Measurements from ENCODE around the gene ITFG2. TPM values are rescaled to one million over a fixed set of nuclear protein-coding genes. Genes with fewer than 3 reads are reported as not detected.

Gene ITFG2
- total and polyA plus RNA-seq, 4 donors, result 7.5 to 26.3 (median 11.4) TPM

GRCh38 chr12:2772370-2772769 lies 40.1 kb upstream of the ITFG2 start:
- DNase-seq (ENCODE audit: low spot score), result no peak
- Histone ChIP-seq H3K9ac (ENCODE audit: low read depth in 1 of 2, low read length in 2 of 2) (no peak overlapping the region), H3K9me3 (ENCODE audit: control insufficient read depth in 4 of 4, low read length in 3 of 4) (no peaks in the 10 kb centered on the region), H3K27me3 (ENCODE audit: control insufficient read depth in 4 of 4, insufficient read depth in 4 of 4, low read length in 3 of 4) (no peaks in the 10 kb centered on the region), H3K36me3 (ENCODE audit: control insufficient read depth in 4 of 4, insufficient read depth in 3 of 4, low read depth in 1 of 4, low read length in 3 of 4) (no peaks in the 10 kb centered on the region), H3K4me1 (ENCODE audit: control insufficient read depth in 4 of 4, insufficient read depth in 4 of 4, low read length in 3 of 4) (peaks cover 0 to 2% (median 0%) of the 10 kb centered on the region in 4 donors), H3K4me3 (ENCODE audit: low read depth in 1 of 3, low read length in 3 of 3) (no peak overlapping the region), H3K27ac (ENCODE audit: low read depth in 1 of 2, low read length in 2 of 2) (no peak overlapping the region)
- TF ChIP-seq FOXA1 (IDR thresholded peaks at IDR 0.05), result no peak
- no peak for TF ChIP-seq MAX (IDR thresholded peaks at IDR 0.05)
- no peak for TF ChIP-seq ZBTB33 (IDR thresholded peaks at IDR 0.05)
- TF ChIP-seq SP1 (IDR thresholded peaks at IDR 0.05), result no peak
- no peak for TF ChIP-seq RAD21 (IDR thresholded peaks at IDR 0.05)
- no peak for TF ChIP-seq HNF4A (conservative IDR thresholded peaks at IDR 0.05)
- 71% methylated on average over 4 of the region's 4 CpGs for WGBS

- 86% methylated on average over 19 of the region's 19 CpGs for WGBS
- TF ChIP-seq CTCF (IDR thresholded peaks at IDR 0.05; ENCODE audit: low read depth, low read length, missing input control) (no peak), FOXA2 (IDR thresholded peaks at IDR 0.05) (no peak), HNF4A (conservative IDR thresholded peaks at IDR 0.05) (no peak), FOXA1 (IDR thresholded peaks at IDR 0.05) (no peak), ZBTB33 (IDR thresholded peaks at IDR 0.05) (no peak), RXRA (IDR thresholded peaks at IDR 0.05) (no peak), RAD21 (IDR thresholded peaks at IDR 0.05) (no peak), ATF3 (IDR thresholded peaks at IDR 0.05) (no peak)
- no peaks in the 10 kb centered on the region for H3K36me3 ChIP-seq (ENCODE audit: control insufficient read depth in 4 of 4, insufficient read depth in 3 of 4, low read depth in 1 of 4, low read length in 3 of 4)
- no peak for DNase-seq (ENCODE audit: low spot score)
- peaks cover 0 to 2% (median 0%) of the 10 kb centered on the region in 4 donors for H3K4me1 ChIP-seq (ENCODE audit: control insufficient read depth in 4 of 4, insufficient read depth in 4 of 4, low read length in 3 of 4)
- H3K4me3 ChIP-seq (ENCODE audit: low read depth in 1 of 3, low read length in 3 of 3), result no peak overlapping the region
- no peak overlapping the region for H3K9ac ChIP-seq (ENCODE audit: low read depth in 1 of 2, low read length in 2 of 2)
- H3K27me3 ChIP-seq (ENCODE audit: control insufficient read depth in 4 of 4, insufficient read depth in 4 of 4, low read length in 3 of 4), result no peaks in the 10 kb centered on the region
- H3K9me3 ChIP-seq (ENCODE audit: control insufficient read depth in 4 of 4, low read length in 3 of 4), result no peaks in the 10 kb centered on the region
- no peak overlapping the region for H3K27ac ChIP-seq (ENCODE audit: low read depth in 1 of 2, low read length in 2 of 2)
Measured at GRCh38 chr12:2773199-2773875, 39.1 kb upstream of the ITFG2 start.
